Mucosa of rectum (tissue), 2 donors: ENCODE measurements around the gene PARD6A.
A peak's percentile ranks its signal among the peaks of the same experiment; 100 is the strongest.

Source experiments
- H3K27ac ChIP-seq, 2 donors: one replicate each; pipeline ENCODE4 v1.7.0; 2013; ENCODE audit warnings: inconsistent platforms in 2 of 2, low read depth in 2 of 2, low read length in 2 of 2
- H3K27me3 ChIP-seq, 2 donors: one replicate each; pipeline ENCODE4 v1.7.0; 2013; ENCODE audit warnings: low read length in 2 of 2; ENCODE audit not compliant: control insufficient read depth in 2 of 2, insufficient read depth in 2 of 2
- H3K36me3 ChIP-seq, 2 donors: one replicate each; pipeline ENCODE4 v1.7.0; 2013; ENCODE audit warnings: low read length in 2 of 2; ENCODE audit not compliant: control insufficient read depth in 2 of 2, insufficient read depth in 2 of 2
- H3K4me1 ChIP-seq, 2 donors: one replicate each; pipeline ENCODE4 v1.7.0; 2013; ENCODE audit warnings: low read length in 2 of 2, mild to moderate bottlenecking in 1 of 2; ENCODE audit not compliant: control insufficient read depth in 2 of 2, insufficient read depth in 2 of 2
- H3K4me3 ChIP-seq, 2 donors: one replicate each; pipeline ENCODE4 v1.7.0; 2013; ENCODE audit warnings: low read length in 2 of 2
- H3K9ac ChIP-seq, 2 donors: one replicate each; pipeline ENCODE4 v1.7.0; 2013; ENCODE audit warnings: low read length in 2 of 2, low read depth in 1 of 2, mild to moderate bottlenecking in 1 of 2
- H3K9me3 ChIP-seq, 2 donors: one replicate each; pipeline ENCODE4 v1.7.0; 2013; ENCODE audit warnings: low read length in 2 of 2; ENCODE audit not compliant: control insufficient read depth in 2 of 2
- donor health status: healthy.
- donor health status: Normal muscosa, but diverticular disease.

The PARD6A gene

GRCh38 chr16:67666032-67666551 lies 5.3 kb downstream of the PARD6A start:
- Histone ChIP-seq H3K9ac (peak overlapping the region in 1 of 2 donors; percentile 62), H3K36me3 (no peaks in the 10 kb centered on the region), H3K4me1 (peaks cover 27 to 28% of the 10 kb centered on the region in 2 donors), H3K4me3 (peak overlapping the region; percentile 68 to 71), H3K27me3 (no peaks in the 10 kb centered on the region), H3K27ac (peak overlapping the region in 1 of 2 donors; percentile 74), H3K9me3 (no peaks in the 10 kb centered on the region)

- Histone ChIP-seq H3K4me1 (peaks cover 20 to 22% of the 10 kb centered on the region in 2 donors), H3K36me3 (no peaks in the 10 kb centered on the region), H3K27me3 (no peaks in the 10 kb centered on the region), H3K9me3 (no peaks in the 10 kb centered on the region), H3K4me3 (peak within 1 kb of the TSS; percentile 68 to 71), H3K27ac (peak within 1 kb of the TSS; percentile 62 to 74), H3K9ac (peak within 1 kb of the TSS; percentile 62 to 77)
These were observed 6.0 kb downstream of the PARD6A start, which contains the start of the genes C16orf86 and ENKD1 for GRCh38 chr16:67666559-67667452. C16orf86 (plus strand) TSS chr16:67666814; CDS start chr16:67666971, 157 bp downstream. ENKD1 (minus strand) TSS chr16:67666750; CDS start chr16:67666442, 308 bp downstream.

- Histone ChIP-seq H3K9ac (peak overlapping the region; percentile 24 to 62), H3K4me1 (peaks cover 20 to 23% of the 10 kb centered on the region in 2 donors), H3K36me3 (no peaks in the 10 kb centered on the region), H3K27ac (peak overlapping the region; percentile 62 to 74), H3K9me3 (no peaks in the 10 kb centered on the region), H3K4me3 (peak overlapping the region; percentile 68 to 71), H3K27me3 (no peaks in the 10 kb centered on the region)
These were observed 6.7 kb downstream of the PARD6A start for GRCh38 chr16:67667453-67667816.

- H3K36me3 ChIP-seq, result no peaks in the 10 kb centered on the region
- peak overlapping the region; percentile 19 to 74 for H3K27ac ChIP-seq
- H3K27me3 ChIP-seq, result no peaks in the 10 kb centered on the region
- H3K4me1 ChIP-seq, result peaks cover 23 to 27% of the 10 kb centered on the region in 2 donors
- H3K9me3 ChIP-seq, result no peaks in the 10 kb centered on the region
- peak overlapping the region; percentile 25 to 71 for H3K4me3 ChIP-seq
- H3K9ac ChIP-seq, result peak overlapping the region; percentile 15 to 24
These were observed 7.2 kb downstream of the PARD6A start for GRCh38 chr16:67667817-67668494.

GRCh38 chr16:67668495-67669157 lies 7.9 kb downstream of the PARD6A start:
- no peak overlapping the region for H3K9ac ChIP-seq
- H3K27ac ChIP-seq, result peak overlapping the region in 1 of 2 donors; percentile 74
- H3K4me1 ChIP-seq, result peaks cover 30 to 34% of the 10 kb centered on the region in 2 donors
- H3K9me3 ChIP-seq, result no peaks in the 10 kb centered on the region
- no peaks in the 10 kb centered on the region for H3K27me3 ChIP-seq
- no peaks in the 10 kb centered on the region for H3K36me3 ChIP-seq
- H3K4me3 ChIP-seq, result no peak overlapping the region

- Histone ChIP-seq H3K27ac (no peak overlapping the region), H3K36me3 (no peaks in the 10 kb centered on the region), H3K4me3 (no peak overlapping the region), H3K9me3 (no peaks in the 10 kb centered on the region), H3K4me1 (peaks cover 38 to 40% of the 10 kb centered on the region in 2 donors), H3K27me3 (no peaks in the 10 kb centered on the region), H3K9ac (no peak overlapping the region)
These were observed 8.8 kb downstream of the PARD6A start for GRCh38 chr16:67669499-67670101.

GRCh38 chr16:67672306-67672705 lies 11.5 kb downstream of the PARD6A start:
- H3K4me3 ChIP-seq, result no peak overlapping the region
- H3K27me3 ChIP-seq, result no peaks in the 10 kb centered on the region
- H3K4me1 ChIP-seq, result peaks cover 33 to 43% of the 10 kb centered on the region in 2 donors
- H3K9ac ChIP-seq, result no peak overlapping the region
- no peak overlapping the region for H3K27ac ChIP-seq
- H3K36me3 ChIP-seq, result peaks cover 0 to 4% of the 10 kb centered on the region in 2 donors
- no peaks in the 10 kb centered on the region for H3K9me3 ChIP-seq

GRCh38 chr16:67672739-67673662 lies 12.2 kb downstream of the PARD6A start:
- peaks cover 31 to 43% of the 10 kb centered on the region in 2 donors for H3K4me1 ChIP-seq
- peak overlapping the region in 1 of 2 donors; percentile 9 for H3K4me3 ChIP-seq
- no peaks in the 10 kb centered on the region for H3K9me3 ChIP-seq
- no peaks in the 10 kb centered on the region for H3K27me3 ChIP-seq
- peak overlapping the region; percentile 81 to 83 for H3K27ac ChIP-seq
- H3K9ac ChIP-seq, result peak overlapping the region in 1 of 2 donors; percentile 56
- H3K36me3 ChIP-seq, result peaks cover 0 to 4% of the 10 kb centered on the region in 2 donors
